Mucosa of rectum (tissue), 2 donors: ENCODE data around the gene GRIP2.
A peak's percentile ranks its signal among the peaks of the same experiment; 100 is the strongest.

Experiments used
- H3K27ac ChIP-seq, 2 donors: one replicate each; pipeline ENCODE4 v1.7.0; 2013; ENCODE audit warnings: inconsistent platforms in 2 of 2, low read depth in 2 of 2, low read length in 2 of 2
- H3K27me3 ChIP-seq, 2 donors: one replicate each; pipeline ENCODE4 v1.7.0; 2013; ENCODE audit warnings: low read length in 2 of 2; ENCODE audit not compliant: control insufficient read depth in 2 of 2, insufficient read depth in 2 of 2
- H3K36me3 ChIP-seq, 2 donors: one replicate each; pipeline ENCODE4 v1.7.0; 2013; ENCODE audit warnings: low read length in 2 of 2; ENCODE audit not compliant: control insufficient read depth in 2 of 2, insufficient read depth in 2 of 2
- H3K4me1 ChIP-seq, 2 donors: one replicate each; pipeline ENCODE4 v1.7.0; 2013; ENCODE audit warnings: low read length in 2 of 2, mild to moderate bottlenecking in 1 of 2; ENCODE audit not compliant: control insufficient read depth in 2 of 2, insufficient read depth in 2 of 2
- H3K4me3 ChIP-seq, 2 donors: one replicate each; pipeline ENCODE4 v1.7.0; 2013; ENCODE audit warnings: low read length in 2 of 2
- H3K9ac ChIP-seq, 2 donors: one replicate each; pipeline ENCODE4 v1.7.0; 2013; ENCODE audit warnings: low read length in 2 of 2, low read depth in 1 of 2, mild to moderate bottlenecking in 1 of 2
- H3K9me3 ChIP-seq, 2 donors: one replicate each; pipeline ENCODE4 v1.7.0; 2013; ENCODE audit warnings: low read length in 2 of 2; ENCODE audit not compliant: control insufficient read depth in 2 of 2
- donor health status: healthy.
- donor health status: Normal muscosa, but diverticular disease.

Gene GRIP2

GRCh38 chr3:14456794-14457193 is 83.3 kb downstream of the GRIP2 start:
- Histone ChIP-seq H3K9ac (no peak overlapping the region), H3K27me3 (no peaks in the 10 kb centered on the region), H3K36me3 (peaks cover 2 to 7% of the 10 kb centered on the region in 2 donors), H3K4me1 (peaks cover 16 to 24% of the 10 kb centered on the region in 2 donors), H3K27ac (no peak overlapping the region), H3K4me3 (no peak overlapping the region), H3K9me3 (no peaks in the 10 kb centered on the region)

- Histone ChIP-seq H3K27me3 (no peaks in the 10 kb centered on the region), H3K4me3 (no peak overlapping the region), H3K9ac (no peak overlapping the region), H3K36me3 (peaks cover 2 to 9% of the 10 kb centered on the region in 2 donors), H3K4me1 (peaks cover 12 to 26% of the 10 kb centered on the region in 2 donors), H3K27ac (no peak overlapping the region), H3K9me3 (no peaks in the 10 kb centered on the region)
Observed at GRCh38 chr3:14455571-14456317, 84.4 kb downstream of the GRIP2 start.

GRCh38 chr3:14454639-14455310 is 85.4 kb downstream of the GRIP2 start:
- H3K36me3 ChIP-seq = peaks cover 2 to 12% of the 10 kb centered on the region in 2 donors
- H3K4me1 ChIP-seq = peaks cover 12 to 26% of the 10 kb centered on the region in 2 donors
- H3K9me3 ChIP-seq = no peaks in the 10 kb centered on the region
- H3K9ac ChIP-seq = no peak overlapping the region
- no peak overlapping the region for H3K27ac ChIP-seq
- H3K27me3 ChIP-seq = no peaks in the 10 kb centered on the region
- no peak overlapping the region for H3K4me3 ChIP-seq

- Histone ChIP-seq H3K9ac (peak overlapping the region in 1 of 2 donors; percentile 10), H3K27me3 (no peaks in the 10 kb centered on the region), H3K36me3 (peaks cover 2 to 12% of the 10 kb centered on the region in 2 donors), H3K4me3 (no peak overlapping the region), H3K27ac (no peak overlapping the region), H3K9me3 (no peaks in the 10 kb centered on the region), H3K4me1 (peaks cover 12 to 26% of the 10 kb centered on the region in 2 donors)
Observed at GRCh38 chr3:14453876-14454638, 86.1 kb downstream of the GRIP2 start.

GRCh38 chr3:14452740-14453710 is 87.1 kb downstream of the GRIP2 start:
- H3K4me3 ChIP-seq = no peak overlapping the region

GRCh38 chr3:14451844-14452739 is 88.0 kb downstream of the GRIP2 start:
- no peak overlapping the region for H3K9ac ChIP-seq
- H3K4me1 ChIP-seq = peaks cover 12 to 26% of the 10 kb centered on the region in 2 donors
- H3K36me3 ChIP-seq = peaks cover 5 to 24% of the 10 kb centered on the region in 2 donors
- H3K27me3 ChIP-seq = no peaks in the 10 kb centered on the region
- peak overlapping the region; percentile 66 to 82 for H3K27ac ChIP-seq
- H3K4me3 ChIP-seq = no peak overlapping the region
- no peaks in the 10 kb centered on the region for H3K9me3 ChIP-seq

More at GRCh38 chr3:14452740-14453710, 87.1 kb downstream of the GRIP2 start:
- no peaks in the 10 kb centered on the region for H3K9me3 ChIP-seq
- H3K27ac ChIP-seq = peak overlapping the region; percentile 66 to 82
- peaks cover 12 to 26% of the 10 kb centered on the region in 2 donors for H3K4me1 ChIP-seq
- no peaks in the 10 kb centered on the region for H3K27me3 ChIP-seq
- peaks cover 2 to 19% of the 10 kb centered on the region in 2 donors for H3K36me3 ChIP-seq
- peak overlapping the region in 1 of 2 donors; percentile 10 for H3K9ac ChIP-seq

- H3K4me1 ChIP-seq = peaks cover 12 to 26% of the 10 kb centered on the region in 2 donors
- peaks cover 10 to 27% of the 10 kb centered on the region in 2 donors for H3K36me3 ChIP-seq
- H3K9me3 ChIP-seq = no peaks in the 10 kb centered on the region
- no peak overlapping the region for H3K9ac ChIP-seq
- H3K4me3 ChIP-seq = no peak overlapping the region
- H3K27ac ChIP-seq = no peak overlapping the region
- H3K27me3 ChIP-seq = no peaks in the 10 kb centered on the region
Observed at GRCh38 chr3:14450922-14451606, 89.1 kb downstream of the GRIP2 start.

GRCh38 chr3:14450506-14450905 is 89.6 kb downstream of the GRIP2 start:
- no peak overlapping the region for H3K4me3 ChIP-seq
- H3K4me1 ChIP-seq = peaks cover 12 to 26% of the 10 kb centered on the region in 2 donors
- H3K36me3 ChIP-seq = peaks cover 10 to 32% of the 10 kb centered on the region in 2 donors
- H3K9me3 ChIP-seq = no peaks in the 10 kb centered on the region
- H3K27me3 ChIP-seq = no peaks in the 10 kb centered on the region
- H3K27ac ChIP-seq = no peak overlapping the region
- H3K9ac ChIP-seq = no peak overlapping the region
